ENCODE data around the gene ZW10. TPM values are rescaled to one million over a fixed set of nuclear protein-coding genes. Genes with fewer than 3 reads are reported as not detected.

ZW10 gene, protein sequence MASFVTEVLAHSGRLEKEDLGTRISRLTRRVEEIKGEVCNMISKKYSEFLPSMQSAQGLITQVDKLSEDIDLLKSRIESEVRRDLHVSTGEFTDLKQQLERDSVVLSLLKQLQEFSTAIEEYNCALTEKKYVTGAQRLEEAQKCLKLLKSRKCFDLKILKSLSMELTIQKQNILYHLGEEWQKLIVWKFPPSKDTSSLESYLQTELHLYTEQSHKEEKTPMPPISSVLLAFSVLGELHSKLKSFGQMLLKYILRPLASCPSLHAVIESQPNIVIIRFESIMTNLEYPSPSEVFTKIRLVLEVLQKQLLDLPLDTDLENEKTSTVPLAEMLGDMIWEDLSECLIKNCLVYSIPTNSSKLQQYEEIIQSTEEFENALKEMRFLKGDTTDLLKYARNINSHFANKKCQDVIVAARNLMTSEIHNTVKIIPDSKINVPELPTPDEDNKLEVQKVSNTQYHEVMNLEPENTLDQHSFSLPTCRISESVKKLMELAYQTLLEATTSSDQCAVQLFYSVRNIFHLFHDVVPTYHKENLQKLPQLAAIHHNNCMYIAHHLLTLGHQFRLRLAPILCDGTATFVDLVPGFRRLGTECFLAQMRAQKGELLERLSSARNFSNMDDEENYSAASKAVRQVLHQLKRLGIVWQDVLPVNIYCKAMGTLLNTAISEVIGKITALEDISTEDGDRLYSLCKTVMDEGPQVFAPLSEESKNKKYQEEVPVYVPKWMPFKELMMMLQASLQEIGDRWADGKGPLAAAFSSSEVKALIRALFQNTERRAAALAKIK
- total RNA-seq (2021) (17.4 to 18.9 TPM (median 18.0 TPM) in 3 replicates), Bru-seq, nascent RNA (percentile 80 among the genes with signal in this experiment)
- long read RNA-seq, experiment 1, transcript ZW10-201 (16 exons, 2,992 nt), result major isoform, 141 of 181 reads
- long read RNA-seq, experiment 1, partial matches to known transcripts, result 16 of 181 reads
- long read RNA-seq, experiment 1, other reads (novel, unspliced or antisense), result 23 of 181 reads
- long read RNA-seq, experiment 2, transcript ZW10-201 (16 exons, 2,992 nt), result major isoform, 22 of 47 reads
- long read RNA-seq, experiment 2, partial matches to known transcripts, result 14 of 47 reads
- long read RNA-seq, experiment 2, other reads (novel, unspliced or antisense), result 11 of 47 reads
- long read RNA-seq, experiment 3, transcript ZW10-201 (16 exons, 2,992 nt), result major isoform, 18 of 30 reads
- long read RNA-seq, experiment 3, partial matches to known transcripts, result 4 of 30 reads
- long read RNA-seq, experiment 3, other reads (novel, unspliced or antisense), result 8 of 30 reads

DNA sequence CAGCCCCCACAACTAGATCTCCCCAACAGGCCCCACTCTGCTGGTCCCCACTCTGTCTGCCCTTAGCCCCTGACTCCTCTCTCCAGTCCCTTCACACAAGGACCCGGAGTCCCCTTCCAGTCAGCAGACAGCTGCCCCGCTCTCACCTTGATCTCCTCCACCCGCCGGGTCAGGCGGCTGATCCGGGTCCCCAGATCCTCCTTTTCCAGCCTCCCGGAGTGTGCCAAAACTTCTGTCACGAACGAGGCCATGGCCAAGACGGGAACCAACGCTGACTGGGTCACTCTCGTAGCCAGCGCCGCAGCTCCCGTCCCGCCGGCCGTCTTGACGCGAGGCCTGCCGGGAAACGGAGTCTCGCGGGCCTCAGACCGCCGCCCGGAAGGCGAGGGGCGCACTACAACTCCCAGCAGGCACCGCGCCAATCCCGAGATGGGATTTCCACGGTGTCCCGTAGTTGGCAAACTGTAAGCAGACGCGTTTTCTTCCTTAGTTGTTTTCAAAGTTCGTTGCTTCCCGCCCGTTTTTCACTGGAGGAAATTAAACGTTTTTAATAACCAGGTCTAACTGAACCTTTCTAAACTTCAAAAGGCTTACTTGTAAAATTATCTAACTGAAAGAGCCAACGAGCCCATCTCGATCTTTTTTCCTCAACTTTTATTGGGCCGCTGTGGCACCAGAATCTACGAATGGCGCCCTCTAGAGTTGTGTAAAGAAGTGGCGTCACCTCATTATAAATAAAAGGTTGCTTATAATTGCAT lies at the start of gene ZW10:
TSS of gene ZW10 (minus strand) at position 277 of the 758 bp plus-strand sequence. CDS start at position 251, 26 bp downstream.
- peaks cover 9% of the 10 kb centered on the region; the same call in 1 of the 2 replicates for H3K36me3 Mint-ChIP-seq
- CTCF ChIA-PET, result interaction anchor here (0.6 to 2.2 kb wide), 27 partner anchors 9 to 477 kb away, joined by 3 to 11 read pairs (median 4); partner anchors contain the start of gene HTR3A
- POLR2A ChIA-PET, result no interaction called here
- TF ChIP-seq RORB (CRISPR knock-in tag; IDR thresholded peaks at IDR 0.05) (no peak), GTF2I (CRISPR knock-in tag; conservative IDR thresholded peaks at IDR 0.05) (no peak), ZBTB21 (CRISPR knock-in tag; IDR thresholded peaks at IDR 0.05; ENCODE audit: borderline replicate concordance) (no peak), ETV6 (CRISPR knock-in tag; IDR thresholded peaks at IDR 0.05) (peak; percentile 77; the same call in 1 of the 2 replicates), NFE2L1 (CRISPR knock-in tag; IDR thresholded peaks at IDR 0.05) (no peak), JUN (CRISPR knock-in tag; IDR thresholded peaks at IDR 0.05) (peak; percentile 35; the same call in 1 of the 2 replicates), SMAD3 (CRISPR knock-in tag; IDR thresholded peaks at IDR 0.05; ENCODE audit: borderline replicate concordance) (no peak), FOXP1 (CRISPR knock-in tag; IDR thresholded peaks at IDR 0.05; ENCODE audit: borderline replicate concordance) (peak; percentile 41; the same call in 1 of the 2 replicates), FOXJ3 (CRISPR knock-in tag; IDR thresholded peaks at IDR 0.05; ENCODE audit: borderline replicate concordance) (no peak), CREB1 (CRISPR knock-in tag; IDR thresholded peaks at IDR 0.05) (no peak), SMAD4 (CRISPR knock-in tag; IDR thresholded peaks at IDR 0.05) (no peak), ZNF317 (CRISPR knock-in tag; IDR thresholded peaks at IDR 0.05; ENCODE audit: borderline replicate concordance, low read depth) (no peak), TCF7 (CRISPR knock-in tag; IDR thresholded peaks at IDR 0.05; ENCODE audit: low read depth) (0 out of 2 replicates have a peak, but pooled peaks have one; percentile 41), GRHL2 (CRISPR knock-in tag; IDR thresholded peaks at IDR 0.05; ENCODE audit: insufficient replicate concordance, severe bottlenecking) (no peak), SP1 (CRISPR knock-in tag; conservative IDR thresholded peaks at IDR 0.05) (peak; percentile 73), NFATC4 (CRISPR knock-in tag; IDR thresholded peaks at IDR 0.05) (no peak), GABPB1 (CRISPR knock-in tag; IDR thresholded peaks at IDR 0.05) (peak; percentile 52)
- TF ChIP-seq, protein P1, sequence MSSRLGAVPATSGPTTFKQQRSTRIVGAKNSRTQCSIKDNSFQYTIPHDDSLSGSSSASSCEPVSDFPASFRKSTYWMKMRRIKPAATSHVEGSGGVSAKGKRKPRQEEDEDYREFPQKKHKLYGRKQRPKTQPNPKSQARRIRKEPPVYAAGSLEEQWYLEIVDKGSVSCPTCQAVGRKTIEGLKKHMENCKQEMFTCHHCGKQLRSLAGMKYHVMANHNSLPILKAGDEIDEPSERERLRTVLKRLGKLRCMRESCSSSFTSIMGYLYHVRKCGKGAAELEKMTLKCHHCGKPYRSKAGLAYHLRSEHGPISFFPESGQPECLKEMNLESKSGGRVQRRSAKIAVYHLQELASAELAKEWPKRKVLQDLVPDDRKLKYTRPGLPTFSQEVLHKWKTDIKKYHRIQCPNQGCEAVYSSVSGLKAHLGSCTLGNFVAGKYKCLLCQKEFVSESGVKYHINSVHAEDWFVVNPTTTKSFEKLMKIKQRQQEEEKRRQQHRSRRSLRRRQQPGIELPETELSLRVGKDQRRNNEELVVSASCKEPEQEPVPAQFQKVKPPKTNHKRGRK (CRISPR knock-in tag; IDR thresholded peaks at IDR 0.05; ENCODE audit: borderline replicate concordance), result no peak
- TF ChIP-seq, protein P2, sequence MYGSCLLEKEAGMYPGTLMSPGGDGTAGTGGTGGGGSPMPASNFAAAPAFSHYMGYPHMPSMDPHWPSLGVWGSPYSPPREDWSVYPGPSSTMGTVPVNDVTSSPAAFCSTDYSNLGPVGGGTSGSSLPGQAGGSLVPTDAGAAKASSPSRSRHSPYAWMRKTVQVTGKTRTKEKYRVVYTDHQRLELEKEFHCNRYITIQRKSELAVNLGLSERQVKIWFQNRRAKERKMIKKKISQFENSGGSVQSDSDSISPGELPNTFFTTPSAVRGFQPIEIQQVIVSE (CRISPR knock-in tag; IDR thresholded peaks at IDR 0.05; ENCODE audit: borderline replicate concordance), result no peak
- TF ChIP-seq, protein P3, sequence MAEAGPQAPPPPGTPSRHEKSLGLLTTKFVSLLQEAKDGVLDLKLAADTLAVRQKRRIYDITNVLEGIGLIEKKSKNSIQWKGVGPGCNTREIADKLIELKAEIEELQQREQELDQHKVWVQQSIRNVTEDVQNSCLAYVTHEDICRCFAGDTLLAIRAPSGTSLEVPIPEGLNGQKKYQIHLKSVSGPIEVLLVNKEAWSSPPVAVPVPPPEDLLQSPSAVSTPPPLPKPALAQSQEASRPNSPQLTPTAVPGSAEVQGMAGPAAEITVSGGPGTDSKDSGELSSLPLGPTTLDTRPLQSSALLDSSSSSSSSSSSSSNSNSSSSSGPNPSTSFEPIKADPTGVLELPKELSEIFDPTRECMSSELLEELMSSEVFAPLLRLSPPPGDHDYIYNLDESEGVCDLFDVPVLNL (CRISPR knock-in tag; IDR thresholded peaks at IDR 0.05; ENCODE audit: borderline replicate concordance, low read depth), result no peak
- TF ChIP-seq, protein P4, sequence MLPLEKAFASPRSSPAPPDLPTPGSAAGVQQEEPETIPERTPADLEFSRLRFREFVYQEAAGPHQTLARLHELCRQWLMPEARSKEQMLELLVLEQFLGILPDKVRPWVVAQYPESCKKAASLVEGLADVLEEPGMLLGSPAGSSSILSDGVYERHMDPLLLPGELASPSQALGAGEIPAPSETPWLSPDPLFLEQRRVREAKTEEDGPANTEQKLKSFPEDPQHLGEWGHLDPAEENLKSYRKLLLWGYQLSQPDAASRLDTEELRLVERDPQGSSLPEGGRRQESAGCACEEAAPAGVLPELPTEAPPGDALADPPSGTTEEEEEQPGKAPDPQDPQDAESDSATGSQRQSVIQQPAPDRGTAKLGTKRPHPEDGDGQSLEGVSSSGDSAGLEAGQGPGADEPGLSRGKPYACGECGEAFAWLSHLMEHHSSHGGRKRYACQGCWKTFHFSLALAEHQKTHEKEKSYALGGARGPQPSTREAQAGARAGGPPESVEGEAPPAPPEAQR (CRISPR knock-in tag; IDR thresholded peaks at IDR 0.05), result no peak
- TF ChIP-seq, protein P5, sequence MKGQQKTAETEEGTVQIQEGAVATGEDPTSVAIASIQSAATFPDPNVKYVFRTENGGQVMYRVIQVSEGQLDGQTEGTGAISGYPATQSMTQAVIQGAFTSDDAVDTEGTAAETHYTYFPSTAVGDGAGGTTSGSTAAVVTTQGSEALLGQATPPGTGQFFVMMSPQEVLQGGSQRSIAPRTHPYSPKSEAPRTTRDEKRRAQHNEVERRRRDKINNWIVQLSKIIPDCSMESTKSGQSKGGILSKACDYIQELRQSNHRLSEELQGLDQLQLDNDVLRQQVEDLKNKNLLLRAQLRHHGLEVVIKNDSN (CRISPR knock-in tag; IDR thresholded peaks at IDR 0.05), result no peak

More for the DNA sequence above, at the start of gene ZW10:
- H3K9me3 Mint-ChIP-seq, result no peaks in the 10 kb centered on the region
- peaks cover 10% of the 10 kb centered on the region for H3K4me1 Mint-ChIP-seq
- H3K27ac Mint-ChIP-seq, result peak within 1 kb of the TSS; percentile 93
- DNase-seq (ENCODE audit: low spot score), result peak; percentile 95
- ATAC-seq, result peak; percentile 99
- H3K4me3 Mint-ChIP-seq, result peak within 1 kb of the TSS; percentile 100
- peaks cover 15% of the 10 kb centered on the region for H3K27me3 Mint-ChIP-seq (ENCODE audit: low read depth)

All from WTC11 (cell line).